Measurements from ENCODE around the gene ZSCAN25. TPM values are rescaled to one million over a fixed set of nuclear protein-coding genes. Genes with fewer than 3 reads are reported as not detected.

The ZSCAN25 gene
- total and polyA plus RNA-seq, 2 of the 13 experiments (the other 11 are each of a cell fraction or from before 2014, with no cell fraction given), result 12.1 to 16.8 TPM

DNA sequence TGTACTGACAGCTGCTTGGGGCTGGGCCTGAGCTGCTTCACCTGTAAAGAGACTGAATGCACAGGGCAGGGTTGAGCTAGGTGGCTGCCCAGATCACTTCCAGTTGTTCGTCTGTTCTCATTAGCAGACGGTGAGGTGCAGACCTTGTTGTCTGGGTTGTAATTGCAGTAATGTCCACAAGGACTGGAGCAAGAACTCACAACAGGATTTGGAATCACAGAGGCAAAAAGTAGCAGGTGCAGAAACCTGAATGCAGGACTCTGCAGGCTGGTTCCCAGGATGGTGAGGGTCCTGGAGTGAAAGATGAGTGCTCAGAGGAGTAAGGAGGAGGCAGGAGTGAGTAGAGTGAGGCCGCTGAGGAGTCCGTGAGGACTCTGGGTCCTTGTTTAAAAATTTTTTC, 9.2 kb downstream of the ZSCAN25 start (continued):
- TF ChIP-seq ARID4A (CRISPR knock-in tag; IDR thresholded peaks at IDR 0.05; ENCODE audit: borderline replicate concordance), result no peak
- no peak for TF ChIP-seq ZNF326 (CRISPR knock-in tag; IDR thresholded peaks at IDR 0.05; ENCODE audit: borderline replicate concordance)
- TF ChIP-seq TRIM24 (CRISPR knock-in tag; IDR thresholded peaks at IDR 0.05), result no peak
- TF ChIP-seq ZNF879 (CRISPR knock-in tag; IDR thresholded peaks at IDR 0.05), result no peak
- no peak for TF ChIP-seq RBFOX2 (IDR thresholded peaks at IDR 0.05; ENCODE audit: low read depth, low read length)
- no peak for TF ChIP-seq ATF1 (CRISPR knock-in tag; IDR thresholded peaks at IDR 0.05)
- TF ChIP-seq ZNF577 (CRISPR knock-in tag; IDR thresholded peaks at IDR 0.05; ENCODE audit: borderline replicate concordance, low read depth), result no peak
- no peak for TF ChIP-seq ZNF274 (CRISPR knock-in tag; IDR thresholded peaks at IDR 0.05)
- TF ChIP-seq KLF13 (CRISPR knock-in tag; IDR thresholded peaks at IDR 0.05), result no peak

DNA sequence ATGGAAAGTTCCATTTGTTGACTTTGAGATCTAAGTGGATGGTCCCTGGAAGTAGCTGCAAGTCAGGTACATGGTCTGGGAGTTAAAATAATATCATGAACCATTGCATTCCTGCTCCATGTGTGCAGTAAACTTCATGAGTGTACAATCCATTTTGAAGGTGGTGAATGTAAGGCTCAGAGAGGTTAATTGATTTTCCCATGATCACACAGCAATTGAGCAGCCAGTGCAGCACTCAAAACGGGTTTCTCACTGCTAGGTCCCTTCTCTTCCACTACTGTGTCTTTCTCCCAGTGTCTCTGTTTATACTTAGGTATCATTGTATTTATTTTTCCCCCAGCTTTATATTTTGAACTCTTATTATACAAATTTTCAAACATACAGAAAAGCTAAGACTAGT, 9.9 kb downstream of the ZSCAN25 start:
- H3K36me3 ChIP-seq (replicated peaks in 1 of 2; ENCODE audit: control insufficient read depth in 1 of 2, insufficient read depth in 2 of 2, low read length in 2 of 2), result peaks cover 41 to 95% of the 10 kb centered on the region in 2 experiments
- H3K4me3 ChIP-seq (replicated peaks in 1 of 3; ENCODE audit: insufficient read depth in 1 of 3, low read depth in 2 of 3, low read length in 3 of 3), result no peak overlapping the region
- TF ChIP-seq RBFOX2 (IDR thresholded peaks at IDR 0.05; ENCODE audit: low read depth, low read length) (peak; percentile 41), ZMYM3 (CRISPR knock-in tag; IDR thresholded peaks at IDR 0.05) (peak; percentile 58; the same call in 1 of the 2 replicates), BRCA1 (CRISPR knock-in tag; IDR thresholded peaks at IDR 0.05) (no peak), ARID4A (CRISPR knock-in tag; IDR thresholded peaks at IDR 0.05; ENCODE audit: borderline replicate concordance) (no peak), ZNF768 (CRISPR knock-in tag; IDR thresholded peaks at IDR 0.05) (peak; percentile 77; the same call in 1 of the 2 replicates), ETV5 (CRISPR knock-in tag; IDR thresholded peaks at IDR 0.05; ENCODE audit: borderline replicate concordance) (no peak), ZNF317 (CRISPR knock-in tag; IDR thresholded peaks at IDR 0.05) (no peak)
- no peaks in the 10 kb centered on the region for H3K9me3 ChIP-seq (ENCODE audit: low read length)
- no peak overlapping the region for H2AFZ ChIP-seq (ENCODE audit: low read length)
- in situ Hi-C loops (cut with HindIII; ENCODE audit: extremely low pct_ligation_motif_present, low pct_unique_long_range_greater_than_20kb), result no loop called here
- no peak overlapping the region for H3K27ac ChIP-seq (ENCODE audit: extremely low read length, insufficient read depth, low read length)
- H4K20me1 ChIP-seq (ENCODE audit: insufficient read depth, low read length), result no peaks in the 10 kb centered on the region
- BruUV-seq (replicated peaks), result no TSS peak
- no peaks in the 10 kb centered on the region for H3K79me2 ChIP-seq (ENCODE audit: insufficient read depth, low read length)
- ATAC-seq (no peak), FAIRE-seq (no peak), DNase-seq (ENCODE audit: low spot score) (no peak)
- H3K4me2 ChIP-seq (ENCODE audit: low read depth, low read length), result no peak overlapping the region
- no peak overlapping the region for H3K9ac ChIP-seq (ENCODE audit: insufficient read depth, low read depth, low read length)
- no peaks in the 10 kb centered on the region for H3K27me3 ChIP-seq (ENCODE audit: control insufficient read depth in 1 of 2, insufficient read depth in 2 of 2, low read length in 2 of 2)
- intact Hi-C loops (cut with micrococcal nuclease; ENCODE audit: unreplicated experiment), result no loop called here
- 87% methylated on average over 1 of the region's 1 CpG for WGBS (ENCODE audit: low lambda C conversion rate)
- peaks cover 10% of the 10 kb centered on the region for H3K4me1 ChIP-seq (ENCODE audit: insufficient read depth, low read length)
- ChIA-PET POLR2A (no interaction called here), CTCF (ENCODE audit: low intra/inter-chr PET ratio, low total read pairs) (no interaction called here)

Data from HepG2 (cell line).